Measurements from ENCODE around the gene CCDC38.
"Not testable (repeated sequence)": the region's sequence is repeated elsewhere in the genome, so short reads cannot be mapped to it uniquely, and the experiment has no call there.

CCDC38 gene

GRCh38 chr12:95974358-95974757, 31.9 kb upstream of the CCDC38 start:
- no peak for TF ChIP-seq CTCF (IDR thresholded peaks at IDR 0.05; ENCODE audit: borderline replicate concordance, insufficient read depth, low read depth, low read length)
- H3K4me3 ChIP-seq (ENCODE audit: low read depth, low read length): no peak overlapping the region

GRCh38 chr12:95972832-95973456, 30.5 kb upstream of the CCDC38 start:
- no peak for TF ChIP-seq CTCF (IDR thresholded peaks at IDR 0.05; ENCODE audit: borderline replicate concordance, insufficient read depth, low read depth, low read length)
- H3K4me3 ChIP-seq (ENCODE audit: low read depth, low read length): no peak overlapping the region

- TF ChIP-seq CTCF (IDR thresholded peaks at IDR 0.05; ENCODE audit: borderline replicate concordance, insufficient read depth, low read depth, low read length): no peak
- H3K4me3 ChIP-seq (ENCODE audit: low read depth, low read length): no peak overlapping the region
Observed at GRCh38 chr12:95970905-95971304, 28.5 kb upstream of the CCDC38 start.

DNA sequence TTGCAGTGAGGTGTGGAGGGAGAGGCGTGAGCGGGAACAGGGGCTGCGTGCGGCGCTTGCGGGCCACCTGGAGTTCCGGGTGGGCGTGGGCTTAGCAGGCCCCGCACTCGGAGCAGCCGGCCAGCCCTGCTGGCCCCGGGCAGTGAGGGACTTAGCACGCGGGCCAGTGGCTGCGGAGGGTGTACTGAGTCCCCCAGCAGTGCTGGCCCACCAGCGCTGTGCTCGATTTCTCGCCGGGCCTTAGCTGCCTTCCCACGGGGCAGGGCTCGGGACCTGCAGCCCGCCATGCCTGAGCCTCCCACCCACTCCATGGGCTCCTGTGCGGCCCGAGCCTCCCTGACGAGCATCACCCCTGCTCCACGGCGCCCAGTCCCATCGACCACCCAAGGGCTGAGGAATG, 26.7 kb upstream of the CCDC38 start:
- H3K4me3 ChIP-seq (ENCODE audit: low read depth, low read length): not testable (repeated sequence)

GRCh38 chr12:95967301-95967700, 24.9 kb upstream of the CCDC38 start:
- no peak for TF ChIP-seq CTCF (IDR thresholded peaks at IDR 0.05; ENCODE audit: borderline replicate concordance, insufficient read depth, low read depth, low read length)
- H3K4me3 ChIP-seq (ENCODE audit: low read depth, low read length): no peak overlapping the region

DNA sequence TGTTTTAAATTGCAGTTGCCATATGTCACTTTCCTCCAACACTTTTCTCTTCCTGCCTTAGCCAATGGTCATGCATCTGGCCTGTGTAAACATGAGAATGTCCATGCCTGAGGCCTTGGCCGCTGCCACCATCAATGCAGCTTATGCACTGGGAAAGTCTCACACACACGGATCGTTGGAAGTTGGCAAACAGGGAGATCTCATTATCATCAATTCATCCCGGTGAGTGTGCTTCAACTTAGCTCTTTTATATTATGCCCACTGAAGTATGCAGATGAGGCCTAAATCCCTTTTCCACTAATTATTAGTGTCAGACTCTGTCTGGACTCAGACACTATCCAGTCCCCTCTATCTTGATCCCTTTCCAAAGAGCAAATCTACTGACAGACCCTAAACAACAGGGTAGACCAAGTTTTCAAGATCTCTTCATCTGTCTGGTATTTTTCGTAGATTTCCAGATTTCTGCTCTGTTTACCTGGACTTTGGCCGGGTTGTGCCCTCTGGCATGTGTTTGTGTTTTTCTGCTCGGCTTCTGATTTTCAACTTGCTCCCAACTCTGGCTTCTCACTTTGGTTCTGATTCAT, 24.0 kb upstream of the CCDC38 start:
- H3K4me3 ChIP-seq (ENCODE audit: low read depth, low read length): no peak overlapping the region
- TF ChIP-seq CTCF (IDR thresholded peaks at IDR 0.05; ENCODE audit: borderline replicate concordance, insufficient read depth, low read depth, low read length): no peak

DNA sequence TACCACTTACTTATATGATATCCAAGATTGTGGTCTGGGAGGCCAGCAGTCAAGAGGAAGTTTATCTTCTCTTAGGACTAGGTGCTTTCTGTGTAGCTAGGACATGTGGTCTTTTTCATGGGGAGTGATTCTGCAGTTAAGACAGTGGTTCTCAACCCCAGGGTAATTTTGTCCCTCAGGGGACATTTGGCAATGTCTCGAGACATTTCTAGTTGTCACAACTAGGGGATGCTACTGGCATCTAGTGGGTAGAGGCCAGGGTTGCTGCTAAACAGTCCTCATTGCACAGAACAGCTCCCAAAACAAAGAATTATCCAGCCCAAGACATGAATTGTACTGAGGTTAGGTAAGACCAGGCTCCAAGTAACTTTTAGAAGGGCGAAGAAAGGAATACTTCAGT, 20.7 kb upstream of the CCDC38 start:
- no peak for TF ChIP-seq CTCF (IDR thresholded peaks at IDR 0.05; ENCODE audit: borderline replicate concordance, insufficient read depth, low read depth, low read length)

More for the DNA sequence above, 20.7 kb upstream of the CCDC38 start:
- no peak overlapping the region for H3K4me3 ChIP-seq (ENCODE audit: low read depth, low read length)
